ENCODE data around the gene LHX5. TPM values are rescaled to one million over a fixed set of nuclear protein-coding genes. Genes with fewer than 3 reads are reported as not detected.
"Not testable (repeated sequence)": the region's sequence is repeated elsewhere in the genome, so short reads cannot be mapped to it uniquely, and the experiment has no call there.

Gene LHX5
- total RNA-seq = not detected in 2 replicates

DNA sequence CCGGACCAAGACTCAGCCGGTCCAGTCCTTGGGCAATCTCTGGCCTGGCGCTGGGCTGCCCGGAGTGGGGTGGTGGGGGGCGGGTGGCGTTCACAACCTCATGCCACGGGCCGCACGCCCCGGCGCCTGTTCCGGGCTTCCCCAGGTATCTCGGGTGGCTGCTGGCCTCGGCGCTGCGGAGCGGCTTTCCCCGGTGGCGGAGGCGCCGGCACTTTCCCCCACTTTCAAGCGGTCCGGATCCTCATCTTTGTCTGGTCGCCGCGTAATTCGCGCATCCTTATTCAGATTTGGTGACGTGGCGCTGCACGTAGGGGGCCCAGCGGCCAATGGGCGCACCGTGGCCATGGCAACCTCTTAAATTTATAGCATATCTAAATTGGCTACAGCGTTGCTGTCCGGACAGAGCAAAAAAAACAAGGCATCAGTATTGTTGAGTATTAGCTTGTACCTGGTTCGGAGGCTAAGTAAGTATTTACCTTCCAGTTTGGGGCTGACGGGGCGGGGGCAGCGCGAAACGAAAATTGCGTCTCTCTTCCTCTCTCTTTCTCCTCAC, at the start of gene LHX5:
TSS of gene LHX5 (minus strand) at position 253 of the 553 bp plus-strand sequence. CDS start 373 bp downstream, outside the sequence.
- intact Hi-C loops (cut with micrococcal nuclease) = loop anchor here (1.0 kb wide), 1 partner anchor 8 kb away; no protein-coding TSS in a partner anchor
- Mint-ChIP-seq H3K9me3 (no peaks in the 10 kb centered on the region), H3K4me3 (ENCODE audit: low read depth) (no peak within 1 kb of the TSS), H3K4me1 (ENCODE audit: low read depth) (peaks cover 3% of the 10 kb centered on the region), H3K36me3 (ENCODE audit: low read depth) (no peaks in the 10 kb centered on the region), H3K27me3 (ENCODE audit: low read depth) (peaks cover 80% of the 10 kb centered on the region), H3K27ac (no peak within 1 kb of the TSS)
- DNase-seq (ENCODE audit: low spot score) = no peak

DNA sequence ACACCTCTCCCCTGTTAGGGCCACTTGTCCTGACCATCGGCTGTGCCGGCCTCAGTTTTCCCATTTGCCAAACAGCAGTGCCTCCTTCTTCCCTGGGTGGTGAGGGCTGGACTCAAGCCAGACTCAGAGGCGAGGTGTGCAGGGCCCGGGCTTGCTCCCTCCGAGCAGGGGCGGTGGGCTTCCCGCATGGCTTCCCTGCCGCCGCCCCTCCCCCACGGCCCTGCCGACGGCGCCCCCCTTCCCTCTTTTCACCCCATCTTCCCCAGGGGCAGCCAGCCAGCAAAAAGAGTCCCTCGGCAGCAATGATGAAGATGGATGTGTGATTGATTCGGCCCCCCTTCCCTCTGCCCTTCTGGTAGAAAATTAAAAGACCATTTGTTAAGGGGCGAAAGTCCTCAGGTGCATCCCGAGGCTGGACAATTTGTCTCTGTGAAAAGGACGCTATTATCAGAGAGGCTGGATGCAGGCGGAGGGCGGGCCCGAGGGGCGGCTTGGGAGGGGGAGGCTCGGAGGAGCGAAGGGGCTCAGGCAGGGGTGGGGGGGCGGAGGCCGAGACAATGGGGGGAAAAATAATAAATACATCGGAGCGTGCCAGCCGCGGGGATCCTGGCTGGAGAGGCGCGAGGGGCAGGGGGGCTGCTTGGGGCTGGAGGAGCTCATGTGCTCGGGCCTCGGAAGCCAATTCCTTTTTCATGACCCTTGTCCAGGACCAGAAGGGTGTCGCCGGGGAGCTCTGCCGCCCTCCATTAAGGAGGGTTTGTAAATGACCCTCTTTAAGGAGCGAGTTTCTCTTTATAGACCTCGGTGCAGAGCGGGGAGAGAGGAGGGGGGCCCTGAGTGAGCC, 48.0 kb upstream of the LHX5 start:
- intact Hi-C loops (cut with micrococcal nuclease) = no loop called here
- Mint-ChIP-seq H3K4me1 (ENCODE audit: low read depth) (no peaks in the 10 kb centered on the region), H3K27me3 (ENCODE audit: low read depth) (peaks cover 48% of the 10 kb centered on the region), H3K27ac (no peak overlapping the region), H3K36me3 (ENCODE audit: low read depth) (no peaks in the 10 kb centered on the region), H3K9me3 (no peaks in the 10 kb centered on the region), H3K4me3 (ENCODE audit: low read depth) (no peak overlapping the region)
- DNase-seq (ENCODE audit: low spot score) = no peak

DNA sequence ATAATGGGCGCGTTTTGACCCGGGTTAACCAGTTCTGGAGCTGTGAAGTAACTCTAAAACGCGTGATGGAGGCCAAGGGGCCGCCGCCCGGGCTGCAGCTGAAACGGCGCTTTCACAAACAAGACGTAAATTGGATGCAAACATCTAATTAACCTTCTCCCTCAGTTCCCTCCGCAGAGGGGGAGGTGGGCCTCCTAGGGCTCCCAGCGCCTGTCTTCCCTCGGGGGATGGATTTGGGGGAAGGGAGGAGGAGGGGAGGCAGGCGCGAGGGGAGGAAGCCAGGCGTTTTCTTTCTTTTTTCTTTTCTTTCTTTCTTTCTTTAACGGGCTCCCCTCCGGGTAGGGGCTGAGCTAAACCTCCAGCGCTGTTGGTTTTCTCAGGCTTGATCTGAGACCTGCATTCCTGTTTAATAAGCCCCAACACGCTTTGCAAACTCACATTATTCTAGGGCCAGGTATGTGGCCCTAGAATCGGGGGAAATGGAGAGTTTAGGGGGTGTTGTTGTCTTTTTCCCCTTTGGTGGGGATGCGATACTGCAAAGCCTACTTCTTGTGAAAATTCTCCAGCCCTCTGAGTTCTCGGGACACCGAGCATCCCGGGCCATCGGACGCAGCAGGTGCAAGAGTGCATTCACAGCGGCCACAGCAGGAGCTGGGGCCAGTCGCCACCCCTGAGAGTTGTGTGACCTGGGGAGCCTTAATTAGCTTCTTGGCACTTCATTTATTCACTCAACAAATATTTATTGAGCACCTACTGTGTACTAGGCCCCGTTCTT, 43.6 kb upstream of the LHX5 start:
- H3K4me1 Mint-ChIP-seq (ENCODE audit: low read depth) = no peaks in the 10 kb centered on the region
- DNase-seq (ENCODE audit: low spot score) = no peak
- no peak overlapping the region for H3K4me3 Mint-ChIP-seq (ENCODE audit: low read depth)
- H3K9me3 Mint-ChIP-seq = no peaks in the 10 kb centered on the region
- intact Hi-C loops (cut with micrococcal nuclease) = no loop called here
- no peaks in the 10 kb centered on the region for H3K36me3 Mint-ChIP-seq (ENCODE audit: low read depth)
- peaks cover 42% of the 10 kb centered on the region for H3K27me3 Mint-ChIP-seq (ENCODE audit: low read depth)
- H3K27ac Mint-ChIP-seq = no peak overlapping the region

DNA sequence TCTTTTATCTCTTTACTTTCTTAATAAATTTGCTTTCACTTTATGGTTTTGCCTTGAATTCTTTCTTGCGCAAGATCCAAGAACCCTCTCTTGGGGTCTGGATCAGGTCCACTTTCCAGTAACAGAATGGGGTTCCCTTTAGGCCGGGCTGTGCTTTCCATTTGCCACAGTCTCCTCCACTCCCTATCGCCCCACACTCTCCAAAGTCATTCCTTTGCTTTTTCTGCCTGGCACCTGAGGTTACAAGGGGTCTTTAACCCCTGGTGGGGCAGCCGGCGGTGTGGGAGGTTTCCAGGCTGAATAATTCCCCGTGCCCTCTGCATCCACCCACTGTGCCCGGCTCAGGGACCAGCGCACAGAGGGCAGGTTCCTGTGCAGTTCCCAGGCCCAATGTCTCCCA, 42.9 kb upstream of the LHX5 start:
- Mint-ChIP-seq H3K9me3 (no peaks in the 10 kb centered on the region), H3K36me3 (ENCODE audit: low read depth) (no peaks in the 10 kb centered on the region), H3K4me1 (ENCODE audit: low read depth) (no peaks in the 10 kb centered on the region), H3K27ac (no peak overlapping the region), H3K27me3 (ENCODE audit: low read depth) (peaks cover 40% of the 10 kb centered on the region), H3K4me3 (ENCODE audit: low read depth) (no peak overlapping the region)
- DNase-seq (ENCODE audit: low spot score) = no peak
- intact Hi-C loops (cut with micrococcal nuclease) = no loop called here

DNA sequence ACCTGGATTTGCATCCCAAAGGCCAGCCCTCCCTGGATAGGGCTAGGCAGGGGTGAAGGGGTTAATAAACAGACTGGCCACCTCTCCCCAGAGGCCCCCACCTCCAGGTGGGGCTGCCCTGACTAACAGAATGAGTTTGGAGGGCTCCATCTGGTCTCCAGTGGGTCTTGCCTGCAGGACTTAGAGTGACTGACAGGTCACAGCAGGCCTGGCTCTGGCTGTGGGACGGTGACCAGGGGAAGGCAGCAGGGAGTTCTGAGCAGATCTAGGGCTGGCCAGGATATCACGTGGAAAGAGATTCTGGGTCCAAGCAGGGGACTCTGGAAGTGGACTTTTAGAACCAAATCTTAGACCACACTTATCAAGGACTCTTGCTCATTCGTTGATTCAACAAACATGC, 40.9 kb upstream of the LHX5 start:
- H3K4me1 Mint-ChIP-seq (ENCODE audit: low read depth) = no peaks in the 10 kb centered on the region
- intact Hi-C loops (cut with micrococcal nuclease) = no loop called here
- peaks cover 31% of the 10 kb centered on the region for H3K27me3 Mint-ChIP-seq (ENCODE audit: low read depth)
- H3K4me3 Mint-ChIP-seq (ENCODE audit: low read depth) = no peak overlapping the region
- H3K27ac Mint-ChIP-seq = no peak overlapping the region
- H3K9me3 Mint-ChIP-seq = no peaks in the 10 kb centered on the region
- no peak for DNase-seq (ENCODE audit: low spot score)
- no peaks in the 10 kb centered on the region for H3K36me3 Mint-ChIP-seq (ENCODE audit: low read depth)

DNA sequence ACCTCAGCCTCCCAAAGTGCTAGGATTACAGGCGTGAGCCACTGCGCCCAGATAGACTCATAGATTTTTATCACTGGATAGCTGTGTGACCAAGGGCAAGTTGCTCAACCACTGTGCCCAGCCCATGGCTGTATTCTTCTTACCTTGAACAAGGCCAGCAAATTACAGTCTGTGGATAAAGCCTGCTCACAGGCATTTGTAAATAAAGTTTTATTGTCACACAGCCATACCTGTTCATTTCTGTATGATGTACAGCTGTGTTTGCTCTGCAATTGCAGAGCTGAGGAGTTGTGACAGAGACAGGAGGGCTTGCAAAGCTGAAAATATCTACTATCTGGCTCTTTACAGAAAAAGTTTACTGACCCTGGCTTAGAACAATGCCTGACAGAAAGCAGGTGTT, 35.2 kb upstream of the LHX5 start:
- no peaks in the 10 kb centered on the region for H3K4me1 Mint-ChIP-seq (ENCODE audit: low read depth)
- intact Hi-C loops (cut with micrococcal nuclease) = no loop called here
- H3K27me3 Mint-ChIP-seq (ENCODE audit: low read depth) = peaks cover 2% of the 10 kb centered on the region
- no peaks in the 10 kb centered on the region for H3K9me3 Mint-ChIP-seq
- no peaks in the 10 kb centered on the region for H3K36me3 Mint-ChIP-seq (ENCODE audit: low read depth)
- DNase-seq (ENCODE audit: low spot score) = no peak
- no peak overlapping the region for H3K4me3 Mint-ChIP-seq (ENCODE audit: low read depth)
- no peak overlapping the region for H3K27ac Mint-ChIP-seq

DNA sequence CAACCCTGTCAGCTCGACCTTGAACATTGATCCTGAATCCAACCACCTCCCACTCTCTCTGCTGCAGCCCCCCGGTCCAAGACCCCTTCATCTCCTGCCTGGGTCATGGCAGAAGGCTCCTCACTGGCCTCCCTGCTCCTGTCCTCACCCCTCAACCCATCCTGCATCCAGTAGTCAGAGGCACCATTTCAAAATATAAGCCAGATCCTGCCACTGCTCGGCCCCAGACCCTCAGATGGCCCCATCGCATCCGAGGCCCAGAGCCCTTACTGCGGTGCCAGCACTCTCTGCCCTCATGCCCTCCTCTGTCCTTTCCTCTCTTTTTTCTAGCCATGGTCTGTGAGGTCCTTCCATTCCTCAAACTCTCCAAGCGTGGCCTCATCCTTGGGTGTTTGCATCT, 34.3 kb upstream of the LHX5 start:
- no peaks in the 10 kb centered on the region for H3K36me3 Mint-ChIP-seq (ENCODE audit: low read depth)
- H3K9me3 Mint-ChIP-seq = no peaks in the 10 kb centered on the region
- H3K27me3 Mint-ChIP-seq (ENCODE audit: low read depth) = peaks cover 5% of the 10 kb centered on the region
- no peak overlapping the region for H3K4me3 Mint-ChIP-seq (ENCODE audit: low read depth)
- H3K4me1 Mint-ChIP-seq (ENCODE audit: low read depth) = no peaks in the 10 kb centered on the region
- no peak overlapping the region for H3K27ac Mint-ChIP-seq
- no peak for DNase-seq (ENCODE audit: low spot score)
- intact Hi-C loops (cut with micrococcal nuclease) = no loop called here

DNA sequence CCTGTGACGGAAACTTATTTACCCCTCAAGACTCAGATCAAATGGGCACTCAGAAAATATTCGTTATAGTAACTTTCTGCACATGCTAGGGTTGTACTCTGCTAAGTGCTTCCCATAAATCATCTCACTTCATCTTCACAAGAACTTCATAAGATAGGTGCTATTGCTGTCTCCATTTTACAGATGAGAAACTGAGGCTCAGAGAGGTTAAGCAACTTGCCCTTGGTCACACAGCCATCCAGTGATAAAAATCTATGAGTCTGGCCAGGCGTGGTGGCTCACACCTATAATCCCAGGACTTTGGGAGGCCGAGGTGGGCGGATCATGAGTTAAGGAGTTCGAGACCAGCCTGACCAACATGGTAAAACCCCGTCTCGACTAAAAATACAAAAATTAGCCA, 33.2 kb upstream of the LHX5 start:
- Mint-ChIP-seq H3K27ac (no peak overlapping the region), H3K4me3 (ENCODE audit: low read depth) (no peak overlapping the region), H3K9me3 (no peaks in the 10 kb centered on the region), H3K4me1 (ENCODE audit: low read depth) (no peaks in the 10 kb centered on the region), H3K36me3 (ENCODE audit: low read depth) (no peaks in the 10 kb centered on the region), H3K27me3 (ENCODE audit: low read depth) (peaks cover 12% of the 10 kb centered on the region)
- no peak for DNase-seq (ENCODE audit: low spot score)
- intact Hi-C loops (cut with micrococcal nuclease) = no loop called here

DNA sequence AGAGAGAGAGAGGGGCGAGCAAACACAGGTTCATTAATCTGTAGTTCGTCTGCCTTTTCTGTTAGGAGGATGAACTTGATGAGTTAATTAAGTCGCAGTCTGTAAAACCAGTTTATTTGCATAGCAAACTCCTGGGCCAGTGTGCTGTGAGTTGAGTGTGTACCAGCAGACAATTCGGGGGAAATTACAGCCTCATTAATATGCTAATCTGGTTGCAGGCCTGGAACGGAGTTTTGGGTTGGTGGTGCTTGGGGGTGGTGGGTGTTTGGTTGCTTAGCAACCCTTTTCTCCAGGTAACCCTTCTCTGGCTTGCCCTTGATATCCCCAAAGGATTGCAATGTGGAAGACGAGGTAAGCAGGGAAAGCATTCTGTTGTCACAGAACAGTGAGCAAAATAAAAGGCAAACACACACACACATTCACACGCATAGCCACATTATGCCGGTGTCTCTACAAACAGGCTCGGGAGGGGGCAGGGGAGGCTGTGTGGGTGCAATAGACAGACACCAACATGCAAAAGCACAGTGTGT, 29.2 kb upstream of the LHX5 start:
- H3K4me3 Mint-ChIP-seq (ENCODE audit: low read depth) = no peak overlapping the region
- intact Hi-C loops (cut with micrococcal nuclease) = no loop called here
- no peaks in the 10 kb centered on the region for H3K4me1 Mint-ChIP-seq (ENCODE audit: low read depth)
- no peaks in the 10 kb centered on the region for H3K36me3 Mint-ChIP-seq (ENCODE audit: low read depth)
- H3K27ac Mint-ChIP-seq = no peak overlapping the region
- H3K9me3 Mint-ChIP-seq = no peaks in the 10 kb centered on the region
- no peak for DNase-seq (ENCODE audit: low spot score)
- peaks cover 10% of the 10 kb centered on the region for H3K27me3 Mint-ChIP-seq (ENCODE audit: low read depth)

DNA sequence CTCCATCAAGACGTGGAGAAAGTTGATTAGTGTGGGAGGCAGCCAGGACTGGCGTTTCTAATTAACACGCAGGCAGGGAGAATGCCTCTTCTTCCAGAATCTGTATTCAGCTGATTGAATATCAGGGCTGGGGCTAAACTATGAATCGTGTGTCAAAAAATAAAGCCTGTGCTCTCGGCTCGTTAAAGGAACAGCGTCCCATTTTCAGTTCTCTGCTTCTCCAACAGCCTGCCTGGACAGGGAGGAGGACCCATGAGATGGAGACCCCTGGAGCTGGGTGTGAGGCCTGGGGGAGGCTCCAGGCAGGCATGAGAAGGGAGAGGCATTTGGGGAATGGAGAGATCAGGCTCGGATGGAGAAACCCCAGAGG, 28.6 kb upstream of the LHX5 start:
- Mint-ChIP-seq H3K4me1 (ENCODE audit: low read depth) (no peaks in the 10 kb centered on the region), H3K4me3 (ENCODE audit: low read depth) (no peak overlapping the region), H3K36me3 (ENCODE audit: low read depth) (no peaks in the 10 kb centered on the region), H3K27me3 (ENCODE audit: low read depth) (peaks cover 10% of the 10 kb centered on the region), H3K9me3 (no peaks in the 10 kb centered on the region), H3K27ac (no peak overlapping the region)
- DNase-seq (ENCODE audit: low spot score) = no peak
- intact Hi-C loops (cut with micrococcal nuclease) = no loop called here

DNA sequence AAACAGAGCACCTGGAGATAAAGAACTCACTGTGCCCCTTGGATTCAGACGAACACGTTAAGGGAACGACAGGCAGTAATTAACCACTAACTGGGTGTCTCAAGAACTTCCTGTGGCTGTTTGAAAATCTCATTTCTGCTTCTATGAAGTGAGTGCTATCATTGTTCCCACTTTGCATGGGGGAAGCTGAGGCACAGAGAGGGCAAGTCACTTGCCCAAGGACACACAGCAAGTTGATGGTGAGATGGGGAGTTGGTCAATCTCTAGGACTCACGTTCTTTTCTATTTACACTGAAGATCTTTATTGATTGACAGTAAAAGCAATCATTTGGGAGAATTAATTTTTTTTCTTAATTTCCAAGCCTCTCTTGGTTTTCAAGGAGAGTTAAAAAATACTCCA, 26.8 kb upstream of the LHX5 start:
- H3K36me3 Mint-ChIP-seq (ENCODE audit: low read depth) = no peaks in the 10 kb centered on the region
- no peaks in the 10 kb centered on the region for H3K4me1 Mint-ChIP-seq (ENCODE audit: low read depth)
- intact Hi-C loops (cut with micrococcal nuclease) = no loop called here
- H3K27ac Mint-ChIP-seq = no peak overlapping the region
- no peaks in the 10 kb centered on the region for H3K9me3 Mint-ChIP-seq
- H3K27me3 Mint-ChIP-seq (ENCODE audit: low read depth) = peaks cover 10% of the 10 kb centered on the region
- no peak for DNase-seq (ENCODE audit: low spot score)
- no peak overlapping the region for H3K4me3 Mint-ChIP-seq (ENCODE audit: low read depth)

DNA sequence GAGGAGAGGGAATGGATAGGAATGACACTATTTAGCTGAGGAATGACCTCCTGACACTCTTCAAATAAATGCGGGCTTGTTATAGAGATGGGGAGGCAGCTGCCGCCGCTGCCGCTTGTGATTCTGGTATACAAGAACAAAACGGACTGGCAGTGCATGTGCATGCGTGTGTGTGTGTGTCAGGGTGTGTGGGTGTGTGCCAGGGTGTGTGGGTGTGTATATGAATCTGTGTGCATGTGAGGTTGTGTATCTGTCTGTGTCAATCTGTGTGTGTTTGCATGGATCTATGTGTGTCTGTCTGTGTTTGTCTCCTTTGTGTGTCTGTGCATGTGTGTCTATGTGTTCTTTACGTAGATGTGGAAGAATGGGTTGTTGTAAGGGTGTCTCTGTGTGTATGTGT, 26.0 kb upstream of the LHX5 start:
- no peaks in the 10 kb centered on the region for H3K9me3 Mint-ChIP-seq
- intact Hi-C loops (cut with micrococcal nuclease) = no loop called here
- DNase-seq (ENCODE audit: low spot score) = no peak
- no peaks in the 10 kb centered on the region for H3K36me3 Mint-ChIP-seq (ENCODE audit: low read depth)
- H3K4me1 Mint-ChIP-seq (ENCODE audit: low read depth) = no peaks in the 10 kb centered on the region
- no peak overlapping the region for H3K4me3 Mint-ChIP-seq (ENCODE audit: low read depth)
- no peak overlapping the region for H3K27ac Mint-ChIP-seq
- peaks cover 10% of the 10 kb centered on the region for H3K27me3 Mint-ChIP-seq (ENCODE audit: low read depth)

DNA sequence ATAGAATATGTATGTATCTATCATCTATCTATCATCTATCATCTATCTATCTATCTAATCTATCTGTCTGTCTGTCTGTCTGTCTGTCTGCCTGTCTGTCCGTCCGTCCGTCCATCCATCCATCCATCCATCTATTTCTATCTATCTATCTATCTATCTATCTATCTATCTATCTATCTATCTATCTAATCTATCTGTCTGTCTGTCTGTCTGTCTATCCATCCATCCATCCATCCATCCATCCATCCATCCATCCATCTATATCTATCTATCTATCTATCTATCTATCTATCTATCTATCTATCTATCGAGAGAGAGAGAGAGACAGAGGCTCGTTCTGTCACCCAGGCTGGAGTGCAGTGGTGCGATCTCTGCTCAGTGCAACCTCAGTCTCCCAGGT, 24.3 kb upstream of the LHX5 start:
- H3K9me3 Mint-ChIP-seq; H3K36me3 Mint-ChIP-seq (ENCODE audit: low read depth); DNase-seq (ENCODE audit: low spot score); H3K27ac Mint-ChIP-seq; H3K4me3 Mint-ChIP-seq (ENCODE audit: low read depth); intact Hi-C loops (cut with micrococcal nuclease); H3K27me3 Mint-ChIP-seq (ENCODE audit: low read depth); H3K4me1 Mint-ChIP-seq (ENCODE audit: low read depth): not testable (repeated sequence)
